Endothelial cell of umbilical vein (primary cell): Measurements from ENCODE around the gene TMPRSS6. TPM values are rescaled to one million over a fixed set of nuclear protein-coding genes. Genes with fewer than 3 reads are reported as not detected.

Experiments used
- BruUV-seq: library from RNA; stranded (reverse); fragments of 400-500 nt; replicated peaks from 2 replicates; lab custom pipeline; 2021; lab: Mats Ljungman, UMichigan
- CTCF ChIA-PET: fragments of 300-600, 350-600 bp; sonication (Branson Sonifier 250); formaldehyde crosslinking; loops from one replicate; lab custom pipeline; 2021; ENCODE audit warnings: antibody characterized with exemption, inconsistent platforms; lab: Charles Lee
- POLR2A ChIA-PET: fragments of 300-600, 350-600 bp; sonication (Branson Sonifier 250); formaldehyde crosslinking; loops from one replicate; lab custom pipeline; 2021; ENCODE audit warnings: antibody characterized with exemption, inconsistent platforms; lab: Charles Lee
- DNase-seq: peaks from one replicate; pipeline ENCODE4 v3.0.0-alpha.2; 2011; ENCODE audit warnings: low read depth, low spot score
- FAIRE-seq: peaks from 2 replicates; lab custom pipeline; 2011; peaks lifted over from hg19 to GRCh38; lab: Jason Lieb, UNC
- H2AFZ ChIP-seq: 2 replicates; pipeline ENCODE4 v1.6.0; 2012; ENCODE audit warnings: low read depth, low read length, control low read depth, inconsistent platforms
- H3K27ac ChIP-seq: 2 replicates; pipeline ENCODE4 v1.5.1; 2011; ENCODE audit warnings: low read depth, mild to moderate bottlenecking, control low read depth, low read length, moderate library complexity; ENCODE audit not compliant: insufficient read depth
- H3K27me3 ChIP-seq, 2 experiments: 2 replicates each; pipeline versions ENCODE4 v1.6.0 to v1.6.1; 2011; ENCODE audit warnings: low read length in 2 of 2, mixed read lengths in 1 of 2; ENCODE audit not compliant: control insufficient read depth in 2 of 2, insufficient read depth in 2 of 2
- H3K36me3 ChIP-seq, 2 experiments: 2 replicates in 1 of 2; 3 replicates in 1 of 2; pipeline ENCODE4 v1.5.1; 2011; ENCODE audit warnings: low read length in 2 of 2, mild to moderate bottlenecking in 1 of 2, moderate library complexity in 1 of 2; ENCODE audit not compliant: control insufficient read depth in 2 of 2, insufficient read depth in 2 of 2; ENCODE audit errors: extremely low read depth in 1 of 2
- H3K4me1 ChIP-seq: 3 replicates; pipeline ENCODE4 v1.5.1; 2011; ENCODE audit warnings: mild to moderate bottlenecking, low read length; ENCODE audit not compliant: control insufficient read depth, insufficient read depth; ENCODE audit errors: extremely low read depth
- H3K4me2 ChIP-seq: 2 replicates; pipeline ENCODE4 v1.6.1; 2011; ENCODE audit warnings: low read length, control low read depth, mixed read lengths; ENCODE audit not compliant: insufficient read depth
- H3K4me3 ChIP-seq, 3 experiments: fragments of 200-600 bp in 1 of 3; sonication (generic), shearing (Covaris generic) in 1 of 3; replicated peaks in 1 of 3; 2 replicates each; pipeline ENCODE4 v1.5.1; 2011 to 2016; ENCODE audit warnings: control low read depth in 3 of 3, low read length in 3 of 3, mild to moderate bottlenecking in 2 of 3, inconsistent platforms in 1 of 3, low read depth in 1 of 3, moderate library complexity in 1 of 3; ENCODE audit not compliant: insufficient read depth in 1 of 3
- H3K79me2 ChIP-seq: 2 replicates; pipeline ENCODE4 v1.6.0; 2012; ENCODE audit warnings: low read length, inconsistent platforms; ENCODE audit not compliant: control insufficient read depth, insufficient read depth
- H3K9ac ChIP-seq: replicated peaks from 2 replicates; pipeline ENCODE3; 2011; ENCODE audit warnings: low read length, control low read depth; ENCODE audit not compliant: insufficient read depth; ENCODE audit errors: extremely low read depth
- H3K9me1 ChIP-seq: replicated peaks from 3 replicates; pipeline ENCODE4 v1.6.0; 2011; ENCODE audit warnings: mild to moderate bottlenecking, low read length; ENCODE audit not compliant: control insufficient read depth, insufficient read depth; ENCODE audit errors: extremely low read depth
- H3K9me3 ChIP-seq: replicated peaks from 2 replicates; pipeline ENCODE4 v1.5.1; 2012; ENCODE audit warnings: low read length, inconsistent platforms; ENCODE audit not compliant: control insufficient read depth, insufficient read depth
- H4K20me1 ChIP-seq: replicated peaks from 2 replicates; pipeline ENCODE3; 2011; ENCODE audit warnings: mild to moderate bottlenecking, low read length; ENCODE audit not compliant: control insufficient read depth, insufficient read depth; ENCODE audit errors: extremely low read depth
- CTCF ChIP-seq, 2 donors: IDR thresholded peaks; 1 replicate in 1 of 2; 2 replicates in 1 of 2; pipeline ENCODE4 v1.5.1; 2011; ENCODE audit warnings: low read length in 2 of 2, mild to moderate bottlenecking in 2 of 2, moderate library complexity in 2 of 2, control low read depth in 1 of 2, inconsistent platforms in 1 of 2, low read depth in 1 of 2; ENCODE audit not compliant: insufficient read depth in 1 of 2; ENCODE audit errors: extremely low read depth in 1 of 2
- EZH2 ChIP-seq: IDR thresholded peaks from 2 replicates; pipeline ENCODE4 v1.6.1; 2012; ENCODE audit warnings: borderline replicate concordance, low read depth, mild to moderate bottlenecking, moderate library complexity, low read length, inconsistent platforms; ENCODE audit not compliant: severe bottlenecking
- FOS ChIP-seq: IDR thresholded peaks from 2 replicates; pipeline ENCODE4 v1.6.1; 2011; ENCODE audit warnings: mild to moderate bottlenecking, low read length, moderate library complexity, borderline replicate concordance; ENCODE audit not compliant: insufficient read depth
- GATA2 ChIP-seq: IDR thresholded peaks from 2 replicates; pipeline ENCODE4 v1.7.0; 2011; ENCODE audit warnings: low read depth, mild to moderate bottlenecking, moderate library complexity, mixed read lengths, low read length; ENCODE audit not compliant: insufficient read length, insufficient read depth
- JUN ChIP-seq: IDR thresholded peaks from 2 replicates; pipeline ENCODE4 v1.6.1; 2011; ENCODE audit warnings: borderline replicate concordance, low read depth; ENCODE audit not compliant: insufficient read length, insufficient read depth
- MAX ChIP-seq: IDR thresholded peaks from 2 replicates; pipeline ENCODE4 v1.6.1; 2011; ENCODE audit not compliant: insufficient read depth, insufficient read length
- MYC ChIP-seq: IDR thresholded peaks from one replicate; pipeline ENCODE4 v1.6.1; 2011; ENCODE audit warnings: mild to moderate bottlenecking, low read depth, low read length
- POLR2A ChIP-seq: IDR thresholded peaks from 2 replicates; pipeline ENCODE4 v1.6.1; 2012; ENCODE audit warnings: low read depth, mild to moderate bottlenecking, control low read depth, low read length
- POLR2AphosphoS5 ChIP-seq: IDR thresholded peaks from 2 replicates; pipeline ENCODE4 v1.6.1; 2012; ENCODE audit warnings: low read depth, mild to moderate bottlenecking, control low read depth, low read length, moderate library complexity; ENCODE audit not compliant: insufficient read depth
- dilution Hi-C: fragments of 300-500 bp; cut with MboI; formaldehyde crosslinking; loops from one replicate; pipeline ENCODE4 v1.15.0; 2019; ENCODE audit warnings: low sequenced_read_pairs; ENCODE audit not compliant: extremely low pct_ligation_motif_present
- intact Hi-C: fragments of 100-400 bp; cut with micrococcal nuclease; formaldehyde crosslinking; loops from one replicate; pipeline ENCODE4 v1.10.0; 2022
- polyA plus RNA-seq, 4 experiments: library from polyadenylated mRNA; depleted of rRNA in 3 of 4; stranded (reverse) in 3 of 4; unstranded in 1 of 4; fragments of >200 nt; gene quantifications; 2 replicates each; pipeline versions ENCODE4 v1.2.1 to v1.2.3, GENCODE V29; 2011 to 2012; ENCODE audit warnings: missing spikeins in 1 of 4
- total RNA-seq: library from RNA; stranded (reverse); gene quantifications from 2 replicates; pipeline ENCODE4 v1.2.3, GENCODE V29; 2021

The TMPRSS6 gene
- total and polyA plus RNA-seq, 2 donors (not counting 3 experiments of a cell fraction or from before 2014, with no cell fraction given), result not detected

GRCh38 chr22:37047006-37047405 is 62.5 kb downstream of the TMPRSS6 start:
- Histone ChIP-seq H3K9me3 (no peaks in the 10 kb centered on the region), H3K4me2 (no peak overlapping the region), H3K4me1 (no peaks in the 10 kb centered on the region), H3K27me3 (no peaks in the 10 kb centered on the region), H3K79me2 (no peaks in the 10 kb centered on the region), H3K9ac (no peak overlapping the region), H3K4me3 (no peak overlapping the region), H2AFZ (no peak overlapping the region), H3K27ac (no peak overlapping the region), H3K9me1 (no peaks in the 10 kb centered on the region), H3K36me3 (no peaks in the 10 kb centered on the region), H4K20me1 (no peaks in the 10 kb centered on the region)
- BruUV-seq, result no TSS peak
- intact Hi-C loops (no loop called here), dilution Hi-C loops (no loop called here)
- DNase-seq (no peak), FAIRE-seq (no peak)
- TF ChIP-seq GATA2 (no peak), POLR2AphosphoS5 (no peak), MAX (no peak), MYC (no peak), CTCF (IDR thresholded peaks at IDR 0.05; ENCODE audit: extremely low read depth in 1 of 2, insufficient read depth in 1 of 2, low read depth in 1 of 2, low read length in 2 of 2) (no peak), EZH2 (no peak), POLR2A (no peak), JUN (no peak), FOS (no peak)
- CTCF ChIA-PET, result interaction anchor here (1.2 to 1.8 kb wide), 2 partner anchors 29 to 152 kb away, joined by 3 to 15 read pairs; no protein-coding TSS in a partner anchor
- POLR2A ChIA-PET, result no interaction called here
